GM12892 (cell line): ENCODE data around the gene NECTIN1.

Experiments used
- POLR2A ChIP-seq: IDR thresholded peaks from 2 replicates; pipeline ENCODE4 v1.6.1; 2011; ENCODE audit warnings: low read depth, low read length, control low read depth
- TAF1 ChIP-seq: IDR thresholded peaks from 2 replicates; pipeline ENCODE4 v1.6.1; 2011; ENCODE audit warnings: low read depth, mild to moderate bottlenecking, control low read depth, low read length, borderline replicate concordance

DNA sequence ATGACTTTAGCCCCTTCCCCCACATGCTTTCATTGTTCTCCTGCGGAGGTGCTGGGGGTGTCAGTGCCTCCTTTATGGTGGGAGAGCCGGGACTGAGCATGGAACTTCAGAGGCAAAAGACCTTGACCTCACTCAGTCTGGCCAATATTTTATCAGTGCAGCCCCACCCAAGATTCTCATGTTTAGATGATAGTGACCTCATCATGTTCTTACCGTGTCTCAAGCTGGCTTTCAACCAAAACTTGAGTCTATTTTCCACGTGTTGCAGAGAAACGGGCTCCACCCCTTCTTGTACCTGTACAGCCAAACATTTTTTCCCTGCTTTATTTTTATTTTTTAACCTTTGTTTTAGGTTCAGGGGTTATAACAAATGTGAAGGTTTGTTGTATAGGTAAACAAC is 47.7 kb upstream of the NECTIN1 start:
- TF ChIP-seq POLR2A (no peak), TAF1 (no peak)
